NCI-H2107 (cell line): ENCODE results near the gene ADIPOR2.

Experiments
- DNase-seq: peaks from one replicate; lab custom pipeline; 2025; lab: John Stamatoyannopoulos, UW

Gene ADIPOR2

GRCh38 chr12:1737652-1738286 lies 46.9 kb downstream of the ADIPOR2 start:
- DNase-seq = no peak

- no peak for DNase-seq
Measured at GRCh38 chr12:1738446-1738845, 47.6 kb downstream of the ADIPOR2 start.

GRCh38 chr12:1739368-1739767 lies 48.5 kb downstream of the ADIPOR2 start:
- no peak for DNase-seq

DNA sequence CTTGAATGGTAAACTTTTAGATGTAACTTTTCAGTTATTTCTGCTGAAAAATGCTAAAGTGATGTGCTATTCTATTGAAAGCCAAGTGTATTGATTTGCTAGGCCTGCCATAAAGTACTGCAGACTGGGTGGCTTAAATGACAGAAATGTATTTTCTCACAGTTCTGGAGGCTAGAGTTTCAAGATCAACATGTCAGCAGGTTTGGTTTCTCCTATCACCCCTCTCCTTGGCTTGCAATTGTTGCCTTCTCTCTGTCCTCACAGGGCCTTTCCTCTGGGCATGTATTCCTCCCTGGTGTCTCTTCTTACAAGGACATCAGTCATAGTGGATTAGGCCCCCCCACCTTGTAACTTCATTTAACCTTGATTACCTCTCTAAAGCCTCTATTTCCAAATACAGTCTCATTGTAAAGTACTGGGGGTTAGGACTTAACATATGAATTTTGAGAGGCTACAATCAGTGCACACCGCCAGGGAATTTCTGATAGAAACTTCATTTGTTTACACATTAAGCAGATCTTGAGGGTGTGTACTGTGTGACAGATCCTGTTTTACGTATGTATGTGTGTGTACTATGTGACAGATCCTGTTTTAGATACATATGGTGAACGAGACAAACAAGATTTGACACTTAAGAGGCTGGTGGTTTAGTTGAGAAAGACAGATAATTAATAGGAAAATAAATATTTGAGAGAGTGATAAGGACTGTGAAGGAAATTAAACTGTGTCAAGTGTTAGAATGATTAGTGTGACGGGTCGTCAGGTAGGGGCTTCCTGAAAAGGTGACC lies 49.5 kb downstream of the ADIPOR2 start:
- DNase-seq = no peak

GRCh38 chr12:1741154-1741949 lies 50.5 kb downstream of the ADIPOR2 start:
- DNase-seq = no peak

GRCh38 chr12:1744932-1745331 lies 54.1 kb downstream of the ADIPOR2 start:
- no peak for DNase-seq

DNA sequence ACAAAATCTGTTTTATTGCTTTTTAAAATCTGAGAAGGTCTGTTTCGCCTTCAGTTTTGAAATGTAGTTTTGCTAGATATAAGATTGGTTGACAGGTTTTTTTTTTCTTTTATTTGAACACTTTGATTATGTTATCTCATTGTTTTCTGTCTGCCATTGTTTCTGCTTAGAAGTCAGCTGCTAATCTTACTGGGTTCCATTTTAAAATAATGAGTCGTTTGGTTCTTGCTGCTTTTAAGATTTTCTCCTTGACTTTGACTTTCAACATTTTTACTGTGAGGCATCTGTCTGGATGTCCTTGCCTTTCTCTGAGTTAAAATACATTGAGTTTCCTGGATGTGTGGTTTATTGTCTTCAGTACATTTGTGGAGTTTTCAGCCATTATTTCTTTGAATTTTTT lies 56.7 kb downstream of the ADIPOR2 start:
- no peak for DNase-seq

- no peak for DNase-seq
Measured at GRCh38 chr12:1749019-1749418, 58.1 kb downstream of the ADIPOR2 start.

GRCh38 chr12:1750300-1750699 lies 59.4 kb downstream of the ADIPOR2 start:
- no peak for DNase-seq

DNA sequence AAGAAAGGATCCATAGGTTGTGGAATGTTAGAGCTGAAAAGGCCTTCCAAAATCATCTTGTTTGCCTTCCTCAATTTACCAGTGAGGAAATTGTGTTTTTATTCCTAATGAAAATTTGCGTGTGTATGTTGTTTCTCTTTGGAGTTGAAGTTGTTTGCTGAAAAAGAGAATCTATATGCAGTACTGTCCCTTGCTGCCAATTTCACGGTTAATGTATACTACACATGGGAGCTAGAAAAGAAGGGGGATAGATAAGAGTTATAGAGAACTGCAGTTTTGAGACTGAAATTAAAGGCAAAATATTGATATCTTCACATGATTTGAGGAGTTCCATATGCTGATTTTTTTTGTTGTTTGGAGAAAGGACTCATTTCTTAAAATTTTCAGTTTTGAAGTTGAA lies 67.5 kb downstream of the ADIPOR2 start:
- no peak for DNase-seq

DNA sequence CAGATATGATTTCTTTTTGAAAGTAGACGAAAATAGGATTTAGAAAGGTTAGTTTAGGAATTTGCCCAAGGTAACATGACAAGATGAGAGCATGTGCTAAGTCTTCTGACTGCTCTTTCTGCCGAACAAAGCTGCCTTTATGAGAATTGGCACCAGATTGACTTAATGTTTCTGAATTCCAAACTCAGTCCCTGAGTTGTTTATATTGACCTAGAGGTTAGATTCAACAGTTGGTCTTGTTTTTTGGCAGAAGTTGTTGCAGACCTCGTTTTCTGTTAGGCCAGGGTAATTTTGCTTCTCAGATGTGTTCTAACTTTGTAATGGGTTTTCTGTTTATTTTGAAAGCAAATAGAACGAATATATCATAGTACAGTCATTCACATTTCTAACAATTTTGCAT lies 68.0 kb downstream of the ADIPOR2 start:
- DNase-seq = no peak

- no peak for DNase-seq
Measured at GRCh38 chr12:1760566-1761382, 69.9 kb downstream of the ADIPOR2 start.

GRCh38 chr12:1761857-1762256 lies 71.0 kb downstream of the ADIPOR2 start:
- no peak for DNase-seq

- no peak for DNase-seq
Measured at GRCh38 chr12:1763153-1763552, 72.3 kb downstream of the ADIPOR2 start.

DNA sequence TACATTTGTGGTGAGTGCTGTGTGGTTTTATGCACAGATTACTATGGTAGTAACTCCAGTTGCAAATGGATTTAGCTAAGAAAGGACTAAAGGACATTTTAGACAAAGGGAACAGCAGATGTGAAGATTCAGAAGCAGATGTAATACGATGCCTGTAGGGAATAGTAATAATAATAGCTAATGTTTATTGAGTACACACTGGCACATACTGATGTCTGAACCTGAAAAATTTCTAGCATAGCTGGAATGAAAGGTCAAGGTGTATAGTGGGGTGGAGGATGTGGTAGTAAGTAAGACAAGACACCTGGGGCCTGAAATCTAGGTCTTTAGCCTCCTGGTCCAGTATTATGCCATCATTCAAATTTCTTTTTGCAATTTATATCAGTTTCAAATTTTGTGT lies 75.2 kb downstream of the ADIPOR2 start:
- no peak for DNase-seq

GRCh38 chr12:1767407-1768090 lies 76.7 kb downstream of the ADIPOR2 start:
- no peak for DNase-seq

DNA sequence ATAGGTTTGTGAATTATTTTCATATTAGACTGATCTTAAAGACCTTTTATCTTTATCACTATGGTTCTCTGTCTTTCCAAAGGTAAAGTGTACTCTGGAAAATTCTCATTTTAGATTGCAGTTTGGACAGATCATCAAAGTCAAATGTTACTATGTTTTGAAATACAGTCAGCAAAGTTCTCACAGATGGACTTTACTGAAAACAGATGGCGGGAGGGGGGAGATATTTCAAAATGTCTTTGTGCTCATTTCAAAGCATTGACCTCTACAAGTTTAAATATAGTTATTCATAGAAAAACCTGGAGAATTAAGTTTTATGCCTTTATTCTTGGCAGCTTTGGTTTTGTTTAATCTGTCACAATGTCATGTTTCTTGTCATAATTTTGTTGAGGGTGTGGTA lies 77.7 kb downstream of the ADIPOR2 start:
- no peak for DNase-seq

DNA sequence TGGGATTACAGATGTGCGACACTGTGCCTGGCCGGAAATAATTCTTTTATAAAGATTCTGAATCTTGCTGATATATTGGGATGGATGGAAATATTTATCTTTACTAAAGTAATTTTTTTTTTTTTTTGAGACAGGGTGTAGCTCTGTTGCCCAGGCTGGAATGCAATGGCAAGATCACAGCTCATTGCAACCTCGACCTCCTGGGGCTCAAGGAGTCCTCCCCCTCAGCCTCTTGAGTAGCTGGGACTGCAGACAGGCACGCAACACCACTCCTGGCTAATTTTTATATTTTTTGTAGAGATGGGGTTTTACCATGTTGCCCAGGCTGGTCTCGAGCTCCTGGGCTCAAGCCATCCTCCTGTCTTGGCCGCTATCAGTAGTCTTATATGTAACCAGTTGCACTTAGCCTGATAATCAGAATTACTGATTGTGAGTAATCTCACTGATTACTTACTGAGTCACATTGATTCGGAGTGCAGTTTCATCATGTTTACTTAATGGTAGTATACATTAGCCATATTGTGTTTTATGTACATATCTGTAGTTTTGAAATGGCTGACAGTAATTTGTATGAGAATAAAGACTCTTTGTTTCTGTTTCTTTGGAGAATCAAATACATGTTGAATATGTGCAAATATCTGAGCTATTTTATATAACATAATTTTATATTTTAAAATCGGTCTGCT lies 79.1 kb downstream of the ADIPOR2 start:
- no peak for DNase-seq

DNA sequence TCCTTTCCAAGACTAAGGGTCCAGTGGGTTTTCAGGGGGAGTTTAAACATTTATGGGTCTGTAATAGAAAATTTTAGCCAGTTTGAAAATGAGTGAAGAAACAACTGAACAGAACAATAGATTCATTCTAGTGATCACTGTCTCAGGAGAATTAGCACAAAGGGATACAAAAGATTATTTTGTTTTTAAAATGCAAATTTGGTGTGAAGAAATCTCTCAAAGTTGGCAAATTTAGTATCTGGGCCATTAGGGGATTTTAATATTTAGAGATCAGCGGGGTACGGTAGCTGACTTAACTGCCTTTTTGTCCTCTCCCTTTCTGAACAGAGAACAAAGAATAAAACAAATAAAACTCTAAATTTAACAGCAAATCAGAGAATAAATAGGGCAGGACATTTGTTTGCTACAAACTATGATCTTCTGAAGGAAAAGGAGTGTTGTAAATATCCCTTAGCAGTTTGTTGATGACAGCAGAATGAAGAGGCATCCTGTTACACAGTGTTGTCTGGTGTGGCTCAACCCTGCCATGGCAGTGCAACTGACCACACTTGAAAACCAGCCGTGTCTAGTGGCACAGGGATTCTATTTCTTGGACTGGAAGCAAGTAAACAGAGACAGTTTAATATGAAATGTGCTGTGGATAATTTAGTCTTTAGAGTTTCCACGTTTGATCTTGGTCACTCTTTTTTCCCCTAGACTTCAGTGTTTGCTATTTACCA lies 83.2 kb downstream of the ADIPOR2 start:
- DNase-seq = no peak
